HG02938 (cell line): Measurements from ENCODE around the gene ANKH.

ENCODE experiments used
- ATAC-seq: cut with Tn5 transposase; IDR thresholded peaks from one replicate; pipeline ENCODE4 v1.9.1; 2021; ENCODE audit warnings: mild to moderate bottlenecking, moderate library complexity; ENCODE audit not compliant: unreplicated experiment

ANKH gene

DNA sequence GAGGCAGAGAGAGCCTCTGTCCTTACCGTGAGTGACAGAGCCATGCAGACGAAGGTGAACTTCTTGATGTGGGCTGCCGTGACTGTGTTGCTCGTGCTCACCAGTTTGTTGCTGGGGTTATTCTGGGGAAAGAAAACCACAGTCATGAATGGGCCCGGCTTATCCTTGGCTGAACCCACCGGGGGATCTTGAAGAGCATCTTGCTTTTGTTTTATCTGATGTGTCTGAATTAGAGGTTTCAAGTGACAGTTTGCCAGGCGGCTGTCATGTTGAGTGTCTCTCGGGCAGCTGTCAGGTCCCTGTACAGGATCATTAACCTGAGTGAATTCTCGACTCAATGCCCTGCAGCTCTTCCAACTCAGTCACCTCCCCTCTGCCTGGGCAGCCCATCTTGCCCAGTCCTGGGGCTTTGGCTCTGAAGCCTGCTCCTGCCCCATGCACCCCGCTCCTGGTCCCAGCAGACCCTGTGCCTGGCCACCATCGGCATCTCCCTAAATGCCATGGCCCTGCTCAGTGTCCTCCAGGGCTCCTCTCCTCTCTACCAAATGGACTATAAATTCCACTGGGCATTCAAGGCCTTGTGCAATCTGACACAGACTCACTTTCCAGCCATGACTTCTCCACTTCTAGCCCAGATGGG, 129.7 kb downstream of the ANKH start:
- no peak for ATAC-seq

GRCh38 chr5:14741131-14741530, 130.4 kb downstream of the ANKH start:
- ATAC-seq, result no peak

DNA sequence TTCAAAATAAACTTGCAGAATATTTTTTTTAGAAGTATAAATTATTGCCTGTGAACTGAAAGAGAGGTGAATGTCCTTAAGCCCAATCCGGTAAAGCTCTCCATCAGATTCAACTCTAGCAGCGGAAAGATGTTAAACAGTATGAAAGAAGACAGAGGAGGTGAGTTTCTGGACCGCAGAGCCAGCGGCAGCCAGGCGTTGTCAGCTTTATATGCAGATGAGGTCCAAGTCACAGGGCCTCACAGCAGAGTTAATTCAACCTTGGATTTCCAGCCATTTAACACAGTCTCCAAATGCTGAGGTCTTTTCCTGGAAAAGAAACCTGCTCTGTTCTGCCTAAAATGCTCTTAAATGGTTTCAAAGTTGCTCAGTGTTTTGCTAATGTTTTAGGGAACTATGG, 131.6 kb downstream of the ANKH start:
- no peak for ATAC-seq

DNA sequence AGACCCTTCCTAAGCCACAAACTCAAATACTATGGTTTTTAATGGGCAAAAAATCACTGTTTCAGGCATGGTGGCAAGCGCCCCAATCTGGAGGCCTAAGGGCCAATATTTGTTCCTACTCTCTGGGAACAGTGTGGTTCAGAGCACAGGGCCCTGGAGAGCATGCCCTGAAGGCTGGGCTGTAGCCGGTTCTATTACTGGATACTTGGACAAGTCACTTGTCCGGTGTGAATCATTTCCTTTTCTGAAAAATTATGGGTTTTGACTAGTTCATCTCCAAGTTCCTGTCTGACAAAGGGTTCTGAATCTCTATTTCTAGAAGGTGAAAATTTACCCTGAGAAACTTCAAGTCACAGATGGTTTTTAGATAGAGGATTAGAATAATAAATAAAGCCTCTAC, 132.0 kb downstream of the ANKH start:
- no peak for ATAC-seq

DNA sequence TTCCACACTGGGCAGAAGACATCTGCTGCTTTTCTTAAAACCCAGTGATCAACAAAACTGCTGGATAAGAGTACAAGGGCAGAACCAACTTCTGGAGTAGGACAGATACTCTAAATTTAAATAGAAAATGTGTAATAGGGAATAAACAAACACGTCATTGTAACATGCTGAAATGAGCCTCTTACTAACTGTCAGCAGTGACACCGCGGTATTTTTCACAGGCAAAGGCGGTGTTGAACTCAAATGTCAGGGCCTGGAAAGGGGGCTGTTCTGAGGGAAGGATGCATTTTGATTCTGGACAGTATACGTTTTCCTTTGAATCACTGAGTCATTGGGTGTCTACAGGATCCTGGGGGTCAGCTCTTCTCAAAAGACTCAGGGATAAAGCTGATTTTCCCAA, 133.5 kb downstream of the ANKH start:
- no peak for ATAC-seq

DNA sequence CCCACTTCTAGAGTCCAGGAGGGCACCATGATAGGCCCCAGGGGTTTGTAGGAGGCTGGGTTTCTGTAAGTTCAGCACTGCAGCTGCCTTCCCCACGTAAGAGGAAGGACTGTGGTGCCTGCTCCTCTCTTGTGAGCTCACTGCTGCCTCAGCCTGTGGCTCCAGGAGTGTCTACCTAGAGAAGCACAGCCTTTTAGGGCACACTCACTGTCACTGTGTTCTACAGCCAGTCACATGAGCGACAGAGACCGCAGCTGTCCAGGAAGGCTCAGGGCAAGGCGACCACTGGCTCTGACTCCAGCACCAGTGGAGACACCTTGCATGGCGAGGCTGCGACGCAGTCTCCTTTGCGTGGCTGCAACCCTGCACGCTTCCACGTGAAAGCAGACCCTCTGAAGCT, 134.3 kb downstream of the ANKH start:
- no peak for ATAC-seq

- ATAC-seq, result no peak
These were observed 135.6 kb downstream of the ANKH start for GRCh38 chr5:14735944-14736343.

DNA sequence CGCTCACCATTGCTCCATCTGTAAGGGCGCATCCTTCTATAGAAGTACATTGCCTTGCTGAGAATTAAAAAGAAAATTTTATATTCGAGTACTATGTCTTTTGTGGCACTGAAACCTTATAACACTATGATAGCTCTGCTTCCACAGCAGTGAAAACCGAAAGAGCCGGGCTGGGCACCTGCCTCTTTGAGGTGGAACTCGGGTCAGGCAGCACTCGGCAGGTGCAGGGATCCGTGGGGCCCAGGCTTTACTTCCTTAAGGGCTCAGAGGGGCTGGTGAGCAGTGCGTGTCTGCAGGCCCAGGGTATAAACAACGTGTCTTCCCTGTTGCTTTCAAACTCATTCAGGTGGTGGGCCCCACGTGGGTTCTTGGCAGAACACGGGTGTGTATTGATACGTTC, 137.2 kb downstream of the ANKH start:
- ATAC-seq, result no peak

DNA sequence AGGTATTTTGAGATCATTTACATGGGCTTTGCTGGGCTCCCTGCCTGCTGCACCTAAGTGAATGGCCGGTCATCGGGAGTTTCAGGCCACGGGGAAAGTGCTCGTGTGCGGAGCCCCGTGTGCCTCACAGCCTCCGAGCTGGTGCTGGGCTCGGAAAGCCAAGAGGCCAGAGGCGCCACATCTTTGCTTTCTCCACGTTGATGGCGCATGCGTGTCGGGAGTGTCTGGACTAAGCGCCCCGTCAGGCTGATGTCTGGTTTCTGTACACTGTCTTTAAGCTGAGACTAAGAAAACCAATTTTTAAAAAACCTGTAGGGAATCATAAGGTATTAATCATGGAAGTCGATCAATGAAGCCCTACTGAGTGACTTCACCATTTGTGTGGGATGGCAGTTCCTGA, 137.9 kb downstream of the ANKH start:
- no peak for ATAC-seq

DNA sequence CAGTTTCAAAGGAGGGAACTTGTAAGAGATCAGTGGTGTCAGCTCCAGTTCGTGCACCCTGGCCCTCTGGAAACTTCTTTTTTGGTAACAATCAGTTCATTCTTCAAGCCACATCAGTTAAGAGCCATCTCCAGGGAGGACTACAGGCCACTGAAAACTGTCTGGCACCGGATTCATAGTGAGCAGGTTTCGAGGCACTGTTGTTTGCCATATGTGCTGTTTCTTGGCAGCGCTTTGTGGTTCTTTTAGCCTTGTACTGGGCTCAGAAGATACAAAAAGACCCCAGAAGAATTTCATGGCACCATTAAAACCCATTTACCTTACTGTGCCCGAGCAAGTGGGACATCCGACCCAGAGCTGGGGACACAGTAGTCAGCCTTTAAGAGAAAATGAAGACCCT, 138.6 kb downstream of the ANKH start:
- ATAC-seq, result no peak

- ATAC-seq, result no peak
These were observed 140.7 kb downstream of the ANKH start for GRCh38 chr5:14730881-14731280.

- no peak for ATAC-seq
These were observed 141.1 kb downstream of the ANKH start for GRCh38 chr5:14730466-14730865.

DNA sequence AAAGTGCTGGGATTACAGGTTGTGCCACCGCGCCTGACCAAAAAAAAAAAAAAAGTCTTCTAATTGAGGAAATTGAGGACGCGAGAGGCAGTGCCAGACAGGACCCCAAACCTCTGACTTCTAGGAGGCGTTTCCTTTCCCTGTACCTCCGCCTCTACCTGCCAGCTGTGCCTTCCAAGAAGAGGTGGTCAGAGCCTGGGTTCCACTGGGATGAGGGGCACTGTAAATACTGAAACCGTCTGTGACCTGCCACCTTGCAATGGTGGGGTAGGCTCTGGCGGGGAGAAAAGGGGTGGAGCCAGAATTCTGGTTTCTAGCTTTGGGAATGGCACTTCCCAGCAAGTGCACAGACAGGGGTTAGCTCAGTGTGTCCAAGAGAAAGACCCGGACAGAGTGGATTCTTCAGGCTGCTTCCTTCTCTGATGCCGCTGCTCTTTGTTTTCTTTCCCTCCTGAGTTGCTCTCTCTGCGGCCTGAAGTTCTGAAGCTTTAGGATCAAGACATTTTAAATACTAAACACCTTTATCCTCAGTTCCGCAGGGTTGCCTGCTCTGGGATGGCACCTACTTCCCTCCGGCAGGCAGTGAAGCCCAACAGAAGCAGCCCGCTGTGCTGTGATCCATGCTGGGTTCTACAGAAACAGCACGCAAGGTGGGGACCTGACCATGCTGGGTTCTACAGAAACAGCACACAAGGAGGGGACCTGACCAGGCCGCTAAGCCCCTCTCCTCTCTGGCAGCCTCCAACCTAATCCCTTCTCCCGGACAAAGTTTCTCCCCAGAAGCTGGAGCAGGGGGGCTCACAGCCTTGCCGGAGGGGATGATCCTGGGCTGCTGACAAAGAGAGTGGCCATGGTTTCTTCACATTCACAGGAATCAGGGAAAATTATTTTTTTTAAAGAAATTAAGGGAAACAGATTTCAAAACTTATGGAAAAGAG, 141.9 kb downstream of the ANKH start:
- no peak for ATAC-seq

DNA sequence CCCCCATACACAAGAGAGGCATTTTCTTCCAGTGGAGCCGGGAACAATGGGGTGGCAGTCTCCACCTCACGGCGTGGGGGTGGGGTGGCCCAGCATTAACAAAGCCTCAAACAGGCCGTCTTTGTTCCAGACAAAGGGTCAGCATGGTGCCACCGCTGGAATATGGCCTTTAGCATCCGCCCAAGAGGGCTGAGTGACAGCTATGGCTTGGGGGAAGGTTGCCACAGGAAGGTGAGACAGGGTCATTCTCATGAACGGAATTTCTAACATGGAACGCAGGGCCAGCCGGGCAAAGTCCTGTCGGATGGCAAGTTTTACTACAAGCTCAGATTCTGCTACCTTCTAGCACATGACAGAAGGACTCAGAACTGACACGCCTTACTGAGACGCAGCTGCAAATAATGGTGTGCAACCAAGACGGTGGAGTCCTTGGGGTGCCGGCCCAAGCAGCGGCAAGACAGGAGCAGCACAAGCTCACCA, 143.1 kb downstream of the ANKH start:
- no peak for ATAC-seq

DNA sequence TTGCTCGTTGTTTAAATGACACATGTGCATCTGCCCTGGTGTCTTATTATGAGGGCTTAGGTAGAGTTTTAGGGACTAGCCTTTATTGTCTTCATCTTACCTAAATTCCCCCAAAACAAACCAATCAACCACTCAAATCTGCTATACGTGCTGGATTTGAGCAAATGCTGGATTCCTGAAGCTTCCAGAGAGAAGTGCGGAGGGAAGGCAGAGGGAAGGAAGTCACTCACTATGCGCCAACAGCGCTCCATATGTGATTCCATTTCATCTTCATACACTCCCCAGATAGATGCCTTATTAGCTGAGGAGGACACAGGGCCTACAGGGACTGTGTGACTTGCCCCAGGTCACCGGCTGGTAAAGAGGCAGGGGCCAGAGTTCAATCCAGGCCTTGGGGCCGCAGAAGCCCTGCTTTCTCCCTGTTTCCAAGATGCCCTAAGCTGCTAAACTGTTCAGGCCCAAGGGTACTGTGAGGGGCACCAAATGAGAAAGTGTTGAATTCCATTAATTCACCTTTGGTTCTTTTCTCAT, 143.6 kb downstream of the ANKH start:
- no peak for ATAC-seq

DNA sequence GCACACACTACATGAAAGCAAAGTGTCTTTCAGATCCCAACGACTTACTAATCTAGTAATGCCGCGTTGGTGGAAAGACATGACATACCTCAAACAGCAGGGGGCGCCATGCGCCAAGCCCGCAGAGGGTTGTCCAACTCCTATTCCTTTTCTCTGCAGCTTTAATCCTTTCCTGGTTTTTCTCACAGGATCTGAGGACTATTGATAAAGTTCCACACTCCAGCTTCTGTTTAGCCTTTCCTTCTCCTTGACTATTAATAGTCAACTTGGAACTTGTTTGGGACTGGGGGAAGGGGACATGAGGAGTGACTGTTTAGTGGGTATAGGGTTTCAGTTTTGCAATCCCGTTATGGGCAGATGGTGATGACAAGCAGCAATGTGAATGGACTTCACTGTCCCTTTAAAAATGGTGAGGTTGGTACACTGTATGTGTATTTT, 144.1 kb downstream of the ANKH start:
- ATAC-seq, result no peak

DNA sequence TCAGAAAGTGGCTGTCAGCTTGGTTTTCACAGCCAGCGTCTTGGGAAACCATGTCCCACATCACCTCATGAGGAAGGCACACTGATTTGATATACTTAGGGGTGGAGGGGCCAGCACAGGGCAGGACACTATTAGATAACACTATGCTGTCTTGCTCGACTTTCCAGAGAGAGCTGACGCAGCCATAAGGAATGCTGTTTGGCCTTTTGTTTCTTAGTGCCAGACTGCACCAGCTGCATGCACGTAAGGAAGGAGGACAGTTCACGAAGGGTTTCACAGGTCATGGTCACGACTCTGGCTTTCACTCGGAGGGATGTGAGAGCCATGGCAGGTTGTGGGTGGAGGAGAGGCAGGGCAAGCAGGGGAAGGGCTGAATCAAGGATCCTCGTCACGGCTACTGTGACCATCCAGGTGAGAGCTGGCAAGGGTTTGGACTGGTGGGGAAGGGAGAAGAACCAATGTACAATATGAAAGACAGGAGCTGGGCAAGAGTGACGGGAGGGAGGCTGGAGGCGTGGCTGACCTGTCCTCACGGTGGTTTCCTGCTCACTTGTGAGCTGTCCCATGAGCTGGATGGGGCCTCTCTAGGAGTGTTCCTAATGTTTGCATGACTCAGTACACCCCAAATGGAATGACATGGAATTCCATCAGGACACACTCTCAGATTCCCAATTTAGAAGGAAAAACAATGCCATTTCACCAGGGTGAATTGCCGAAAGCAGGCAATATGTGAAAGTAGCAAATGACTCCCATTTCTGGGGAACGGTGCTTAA, 145.3 kb downstream of the ANKH start:
- no peak for ATAC-seq

DNA sequence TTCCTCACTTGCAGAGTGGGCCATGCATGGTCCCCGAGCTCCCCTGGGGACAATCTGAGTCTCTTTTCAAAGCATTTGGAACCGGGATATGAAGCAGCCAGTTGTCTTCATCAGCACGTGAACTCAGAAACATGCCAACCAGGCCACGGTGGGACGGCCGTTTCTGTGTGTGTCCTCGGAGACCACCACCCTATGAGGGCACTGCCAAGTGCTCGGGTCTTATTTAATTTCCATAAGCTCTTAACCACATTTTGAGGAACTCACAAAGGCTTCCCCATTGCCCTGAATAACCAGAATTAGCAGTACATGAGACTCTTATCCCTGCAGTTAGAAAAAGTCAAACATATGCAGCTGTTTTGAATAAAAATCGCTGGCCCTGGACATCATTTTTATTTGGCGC, 146.9 kb downstream of the ANKH start:
- no peak for ATAC-seq

- peak; percentile 36 for ATAC-seq
These were observed 147.9 kb downstream of the ANKH start for GRCh38 chr5:14723701-14724132.

DNA sequence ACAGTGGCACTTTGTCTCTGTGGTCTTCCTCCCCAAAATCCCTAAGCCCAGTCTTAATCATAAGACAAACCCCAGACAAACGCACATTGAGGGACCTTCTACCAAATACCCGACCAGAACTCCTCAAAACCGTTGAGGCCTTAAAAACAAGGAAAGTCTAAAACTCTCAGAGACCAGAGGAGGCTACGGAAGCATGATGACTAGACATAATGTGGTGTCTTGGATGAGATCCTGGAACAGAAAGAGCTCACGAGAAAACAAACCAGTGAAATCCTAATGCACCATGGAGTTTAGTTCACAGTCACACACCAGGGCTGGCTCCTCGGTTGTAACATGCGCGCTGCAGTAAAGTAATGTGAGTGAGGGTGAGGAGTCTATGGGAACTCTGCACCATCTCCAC, 148.7 kb downstream of the ANKH start:
- no peak for ATAC-seq

DNA sequence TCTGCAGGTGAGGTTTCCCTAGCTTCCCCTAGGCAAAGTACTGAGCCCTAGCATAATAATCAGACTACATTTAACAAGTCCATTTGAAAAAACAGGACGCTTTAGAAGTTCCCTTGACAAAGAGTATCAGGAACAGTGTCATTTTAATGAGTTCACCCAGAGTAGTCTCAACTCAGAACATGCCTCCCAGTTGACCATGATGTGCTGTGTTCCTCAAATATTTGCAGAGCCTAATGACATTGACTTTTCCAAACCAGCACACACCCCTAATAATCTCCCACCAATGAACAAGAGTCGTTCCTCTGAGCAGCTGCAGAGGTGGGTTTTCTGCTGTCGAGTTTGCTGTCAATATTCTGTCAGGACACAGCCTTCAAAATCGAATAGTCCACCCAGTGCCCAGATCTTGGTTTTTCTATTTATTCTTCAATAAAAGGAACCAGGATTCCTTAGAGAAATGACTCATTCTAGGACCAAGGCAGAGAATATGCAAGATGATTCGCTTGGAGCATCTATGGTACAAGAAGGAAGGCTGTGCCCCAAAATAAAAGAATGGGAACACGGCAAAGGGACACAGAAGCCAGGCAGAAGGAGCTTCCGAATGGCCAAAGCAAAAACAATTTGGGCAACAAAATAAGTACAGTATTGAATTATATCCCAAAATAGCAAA, 149.5 kb downstream of the ANKH start:
- ATAC-seq, result no peak
